Smooth muscle cell (in vitro differentiated cells): ENCODE measurements around the gene NQO2. TPM values are rescaled to one million over a fixed set of nuclear protein-coding genes. Genes with fewer than 3 reads are reported as not detected.

Experiments
- DNase-seq: peaks from one replicate; lab custom pipeline; 2025; ENCODE audit not compliant: unreplicated experiment; lab: John Stamatoyannopoulos, UW
- H2AFZ ChIP-seq: fragments of 200-600 bp; sonication (generic); 2 replicates; pipeline ENCODE4 v1.6.0; 2016; ENCODE audit warnings: antibody characterized with exemption, low read depth, mild to moderate bottlenecking
- H3F3A ChIP-seq: fragments of 200-600 bp; sonication (generic); 2 replicates; pipeline ENCODE4 v1.6.0; 2017; ENCODE audit warnings: antibody characterized with exemption, low read depth
- H3K27ac ChIP-seq: fragments of 200-600 bp; sonication (generic); 2 replicates; pipeline ENCODE4 v1.5.1; 2016; ENCODE audit warnings: low read depth, mild to moderate bottlenecking
- H3K27me3 ChIP-seq: fragments of 200-600 bp; sonication (generic); 2 replicates; pipeline ENCODE4 v1.6.1; 2016; ENCODE audit warnings: low read depth, mild to moderate bottlenecking
- H3K36me3 ChIP-seq: fragments of 200-600 bp; sonication (generic); 2 replicates; pipeline ENCODE4 v1.5.1; 2016; ENCODE audit warnings: low read depth
- H3K4me1 ChIP-seq: fragments of 200-600 bp; sonication (generic); 2 replicates; pipeline ENCODE4 v1.5.1; 2016; ENCODE audit warnings: low read depth
- H3K4me2 ChIP-seq: fragments of 200-600 bp; sonication (generic); 2 replicates; pipeline ENCODE4 v1.6.0; 2016; ENCODE audit warnings: mild to moderate bottlenecking
- H3K4me3 ChIP-seq: fragments of 200-600 bp; sonication (generic); 2 replicates; pipeline ENCODE4 v1.5.1; 2016; ENCODE audit warnings: mild to moderate bottlenecking
- H3K79me2 ChIP-seq: fragments of 200-600 bp; sonication (generic); 2 replicates; pipeline ENCODE4 v1.6.0; 2016; ENCODE audit warnings: low read depth, mild to moderate bottlenecking
- H3K9ac ChIP-seq: fragments of 200-600 bp; sonication (generic); 2 replicates; pipeline ENCODE4 v1.6.0; 2016; ENCODE audit warnings: low read depth
- H3K9me3 ChIP-seq: fragments of 200-600 bp; sonication (generic); replicated peaks from 2 replicates; pipeline ENCODE4 v1.5.1; 2016; ENCODE audit warnings: low read depth
- H4K20me1 ChIP-seq: fragments of 200-600 bp; sonication (generic); 2 replicates; pipeline ENCODE4 v1.6.0; 2016; ENCODE audit warnings: low read depth
- WGBS: methylation state at CpG from one replicate; pipeline ENCODE4 v1.1.7; 2016; ENCODE audit warnings: low lambda C conversion rate; 5-methylcytosine and 5-hydroxymethylcytosine counted together
- polyA plus RNA-seq: library from polyadenylated mRNA; unstranded; fragments of >200 nt; fragmentation: Nextera tagmentation; extraction: Ambion mirVana; gene quantifications from 2 replicates; pipeline ENCODE4 v1.2.1, GENCODE V29; 2016
- total RNA-seq: library from RNA; depleted of rRNA; stranded (reverse); fragments of >200 nt; gene quantifications from 2 replicates; pipeline ENCODE4 v1.2.3, GENCODE V29; 2014
- TF ChIP-seq, protein P1 (sequence below): fragments of 200-600 bp; sonication (generic); IDR thresholded peaks from 2 replicates; pipeline ENCODE4 v1.5.1; 2017; ENCODE audit warnings: borderline replicate concordance, mild to moderate bottlenecking, antibody characterized with exemption; ENCODE audit not compliant: insufficient read depth, poor library complexity, severe bottlenecking

The NQO2 gene
- total and polyA plus RNA-seq, 2 experiments from 2014 or later = 12.9 to 49.0 TPM

DNA sequence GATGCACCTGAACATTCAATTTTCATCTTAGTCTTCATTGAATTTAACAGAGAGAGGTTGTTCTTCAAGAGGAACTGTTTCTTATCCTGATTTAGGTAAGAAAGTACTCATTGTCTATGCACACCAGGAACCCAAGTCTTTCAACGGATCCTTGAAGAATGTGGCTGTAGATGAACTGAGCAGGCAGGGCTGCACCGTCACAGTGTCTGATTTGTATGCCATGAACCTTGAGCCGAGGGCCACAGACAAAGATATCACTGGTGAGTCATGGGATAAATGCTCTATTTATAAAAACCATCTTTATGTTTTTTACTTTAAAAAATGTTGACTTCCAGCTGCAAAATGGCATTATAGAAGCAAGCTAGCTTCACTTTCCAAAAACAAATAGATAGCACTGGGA is 10.2 kb downstream of the NQO2 start:
- DNase-seq = no peak
- peaks cover 13% of the 10 kb centered on the region for H3K9me3 ChIP-seq
- H3K36me3 ChIP-seq = peaks cover 22% of the 10 kb centered on the region
- H3K4me1 ChIP-seq = no peaks in the 10 kb centered on the region
- no peak overlapping the region for H3K4me2 ChIP-seq
- H3K9ac ChIP-seq = no peak overlapping the region
- no peaks in the 10 kb centered on the region for H3F3A ChIP-seq
- TF ChIP-seq, protein P1, sequence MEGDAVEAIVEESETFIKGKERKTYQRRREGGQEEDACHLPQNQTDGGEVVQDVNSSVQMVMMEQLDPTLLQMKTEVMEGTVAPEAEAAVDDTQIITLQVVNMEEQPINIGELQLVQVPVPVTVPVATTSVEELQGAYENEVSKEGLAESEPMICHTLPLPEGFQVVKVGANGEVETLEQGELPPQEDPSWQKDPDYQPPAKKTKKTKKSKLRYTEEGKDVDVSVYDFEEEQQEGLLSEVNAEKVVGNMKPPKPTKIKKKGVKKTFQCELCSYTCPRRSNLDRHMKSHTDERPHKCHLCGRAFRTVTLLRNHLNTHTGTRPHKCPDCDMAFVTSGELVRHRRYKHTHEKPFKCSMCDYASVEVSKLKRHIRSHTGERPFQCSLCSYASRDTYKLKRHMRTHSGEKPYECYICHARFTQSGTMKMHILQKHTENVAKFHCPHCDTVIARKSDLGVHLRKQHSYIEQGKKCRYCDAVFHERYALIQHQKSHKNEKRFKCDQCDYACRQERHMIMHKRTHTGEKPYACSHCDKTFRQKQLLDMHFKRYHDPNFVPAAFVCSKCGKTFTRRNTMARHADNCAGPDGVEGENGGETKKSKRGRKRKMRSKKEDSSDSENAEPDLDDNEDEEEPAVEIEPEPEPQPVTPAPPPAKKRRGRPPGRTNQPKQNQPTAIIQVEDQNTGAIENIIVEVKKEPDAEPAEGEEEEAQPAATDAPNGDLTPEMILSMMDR = no peak
- no peak overlapping the region for H2AFZ ChIP-seq
- no peak overlapping the region for H3K4me3 ChIP-seq
- no peaks in the 10 kb centered on the region for H4K20me1 ChIP-seq
- H3K27ac ChIP-seq = no peak overlapping the region
- 65% methylated on average over 3 of the region's 3 CpGs for WGBS
- H3K27me3 ChIP-seq = no peaks in the 10 kb centered on the region
- no peaks in the 10 kb centered on the region for H3K79me2 ChIP-seq

DNA sequence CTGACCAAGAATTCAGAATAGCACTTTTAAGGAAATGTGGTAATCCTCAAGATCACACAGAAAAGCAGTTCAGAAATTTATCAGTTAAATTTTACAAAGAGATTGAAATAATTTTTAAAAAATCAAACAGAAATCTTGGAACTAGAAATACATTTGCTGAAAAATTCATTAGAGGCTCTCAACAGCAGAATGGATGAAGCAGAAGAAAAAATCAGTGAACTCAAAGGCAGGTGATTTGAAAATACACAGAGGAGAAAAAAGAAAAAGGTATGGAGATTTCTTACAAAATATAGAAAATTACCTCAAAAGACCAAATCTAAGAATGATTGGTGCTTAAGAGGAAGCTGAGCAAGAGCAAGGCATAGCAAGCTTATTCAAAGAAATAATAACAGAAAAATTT is 11.5 kb downstream of the NQO2 start:
- H2AFZ ChIP-seq = no peak overlapping the region
- H3K27me3 ChIP-seq = no peaks in the 10 kb centered on the region
- H3K4me3 ChIP-seq = no peak overlapping the region
- H3K4me1 ChIP-seq = no peaks in the 10 kb centered on the region
- no peak overlapping the region for H3K27ac ChIP-seq
- H3K36me3 ChIP-seq = peaks cover 22% of the 10 kb centered on the region
- H3K9me3 ChIP-seq = peaks cover 13% of the 10 kb centered on the region
- no peaks in the 10 kb centered on the region for H3K79me2 ChIP-seq
- no peaks in the 10 kb centered on the region for H4K20me1 ChIP-seq
- no peaks in the 10 kb centered on the region for H3F3A ChIP-seq
- TF ChIP-seq, protein P1 = no peak
- H3K9ac ChIP-seq = no peak overlapping the region
- no peak overlapping the region for H3K4me2 ChIP-seq
- DNase-seq = no peak

- Histone ChIP-seq H3F3A (no peaks in the 10 kb centered on the region), H2AFZ (no peak overlapping the region), H3K4me3 (no peak overlapping the region), H3K36me3 (peaks cover 22% of the 10 kb centered on the region), H3K27me3 (no peaks in the 10 kb centered on the region), H3K4me2 (no peak overlapping the region), H3K9me3 (peaks cover 13% of the 10 kb centered on the region), H3K9ac (no peak overlapping the region), H3K4me1 (no peaks in the 10 kb centered on the region), H3K79me2 (no peaks in the 10 kb centered on the region), H3K27ac (no peak overlapping the region), H4K20me1 (no peaks in the 10 kb centered on the region)
- TF ChIP-seq, protein P1 = no peak
- DNase-seq = no peak
These were observed 11.9 kb downstream of the NQO2 start for GRCh38 chr6:3011592-3011991.

- Histone ChIP-seq H3K4me3 (no peak overlapping the region), H3K9me3 (peaks cover 13% of the 10 kb centered on the region), H2AFZ (no peak overlapping the region), H4K20me1 (no peaks in the 10 kb centered on the region), H3K79me2 (no peaks in the 10 kb centered on the region), H3K27ac (no peak overlapping the region), H3K36me3 (peaks cover 19% of the 10 kb centered on the region), H3K27me3 (no peaks in the 10 kb centered on the region), H3K9ac (no peak overlapping the region), H3F3A (no peaks in the 10 kb centered on the region), H3K4me1 (no peaks in the 10 kb centered on the region), H3K4me2 (no peak overlapping the region)
- 41% methylated on average over 2 of the region's 2 CpGs for WGBS
- TF ChIP-seq, protein P1 = no peak
- DNase-seq = no peak
These were observed 13.8 kb downstream of the NQO2 start for GRCh38 chr6:3013486-3013885.
